LNCaP clone FGC (cell line): ENCODE data around the gene HMGXB4.

Experiments
- DNase-seq: peaks from one replicate; pipeline ENCODE4 v3.0.0-alpha.2; 2011; ENCODE audit warnings: low read depth
- H3K4me3 ChIP-seq: 2 replicates; pipeline ENCODE4 v1.5.1; 2011; ENCODE audit warnings: mild to moderate bottlenecking, low read depth, low read length, control low read depth
- CTCF ChIP-seq: IDR thresholded peaks from 2 replicates; pipeline ENCODE4 v1.5.1; 2012; ENCODE audit warnings: mild to moderate bottlenecking; ENCODE audit not compliant: control insufficient read depth, insufficient read depth; ENCODE audit errors: extremely low read depth

Gene HMGXB4

GRCh38 chr22:35215993-35216392, 41.3 kb upstream of the HMGXB4 start:
- H3K4me3 ChIP-seq: no peak overlapping the region
- no peak for DNase-seq
- no peak for TF ChIP-seq CTCF

GRCh38 chr22:35217527-35217926, 39.8 kb upstream of the HMGXB4 start:
- no peak overlapping the region for H3K4me3 ChIP-seq
- DNase-seq: no peak
- no peak for TF ChIP-seq CTCF

GRCh38 chr22:35218079-35218478, 39.2 kb upstream of the HMGXB4 start:
- H3K4me3 ChIP-seq: no peak overlapping the region
- DNase-seq: no peak
- TF ChIP-seq CTCF: no peak

- TF ChIP-seq CTCF: no peak
- no peak overlapping the region for H3K4me3 ChIP-seq
- no peak for DNase-seq
Measured at GRCh38 chr22:35219012-35219411, 38.3 kb upstream of the HMGXB4 start.

- H3K4me3 ChIP-seq: no peak overlapping the region
- TF ChIP-seq CTCF: no peak
- no peak for DNase-seq
Measured at GRCh38 chr22:35220221-35220620, 37.1 kb upstream of the HMGXB4 start.

- no peak overlapping the region for H3K4me3 ChIP-seq
- no peak for DNase-seq
- no peak for TF ChIP-seq CTCF
Measured at GRCh38 chr22:35225010-35225409, 32.3 kb upstream of the HMGXB4 start.

GRCh38 chr22:35226958-35227647, 30.2 kb upstream of the HMGXB4 start:
- no peak for TF ChIP-seq CTCF
- H3K4me3 ChIP-seq: no peak overlapping the region
- DNase-seq: no peak
